ENCODE data around the gene CHAC1. TPM values are rescaled to one million over a fixed set of nuclear protein-coding genes. Genes with fewer than 3 reads are reported as not detected.

Gene CHAC1
- polyA plus RNA-seq, 2 of the 4 experiments (the other 2 are of a cell fraction) = 4.9 to 22.2 TPM

- H3K4me2 ChIP-seq = no peak overlapping the region
- no peaks in the 10 kb centered on the region for H3K4me1 ChIP-seq
- POLR2A ChIA-PET = no interaction called here
- no peak for FAIRE-seq
- CTCF ChIA-PET = interaction anchor here (1.7 kb wide), 1 partner anchor 76 kb away, joined by 4 read pairs; no protein-coding TSS in a partner anchor
- no peaks in the 10 kb centered on the region for H3K9me3 ChIP-seq
- no peak for DNase-seq (ENCODE audit: low read depth in 1 of 2, low spot score in 1 of 2)
- WGBS (ENCODE audit: missing lambda C conversion rate) = 97% methylated on average over 3 of the region's 3 CpGs
- no peak for ATAC-seq
- no peak overlapping the region for H3K27ac ChIP-seq
- H3K4me3 ChIP-seq = no peak overlapping the region
- TF ChIP-seq CTCF (IDR thresholded peaks at IDR 0.05) (no peak), FOXS1 (CRISPR knock-in tag; IDR thresholded peaks at IDR 0.05) (no peak), RNF2 (IDR thresholded peaks at IDR 0.05; ENCODE audit: borderline replicate concordance, low read depth) (no peak), KDM1A (IDR thresholded peaks at IDR 0.05; ENCODE audit: low read depth) (no peak), CHD2 (IDR thresholded peaks at IDR 0.05; ENCODE audit: low read length, partially characterized antibody) (no peak), HOXA7 (CRISPR knock-in tag; IDR thresholded peaks at IDR 0.05) (no peak), RFX5 (IDR thresholded peaks at IDR 0.05) (no peak), MAZ (IDR thresholded peaks at IDR 0.05; ENCODE audit: borderline replicate concordance, low read depth, low read length) (no peak), NR3C1 (IDR thresholded peaks at IDR 0.05) (no peak), SMC3 (IDR thresholded peaks at IDR 0.05) (no peak), ELK1 (IDR thresholded peaks at IDR 0.05; ENCODE audit: low read depth, low read length) (no peak), SREBF2 (IDR thresholded peaks at IDR 0.05) (no peak), PHF8 (IDR thresholded peaks at IDR 0.05; ENCODE audit: borderline replicate concordance, low read depth) (no peak)
- TF ChIP-seq, protein P1, sequence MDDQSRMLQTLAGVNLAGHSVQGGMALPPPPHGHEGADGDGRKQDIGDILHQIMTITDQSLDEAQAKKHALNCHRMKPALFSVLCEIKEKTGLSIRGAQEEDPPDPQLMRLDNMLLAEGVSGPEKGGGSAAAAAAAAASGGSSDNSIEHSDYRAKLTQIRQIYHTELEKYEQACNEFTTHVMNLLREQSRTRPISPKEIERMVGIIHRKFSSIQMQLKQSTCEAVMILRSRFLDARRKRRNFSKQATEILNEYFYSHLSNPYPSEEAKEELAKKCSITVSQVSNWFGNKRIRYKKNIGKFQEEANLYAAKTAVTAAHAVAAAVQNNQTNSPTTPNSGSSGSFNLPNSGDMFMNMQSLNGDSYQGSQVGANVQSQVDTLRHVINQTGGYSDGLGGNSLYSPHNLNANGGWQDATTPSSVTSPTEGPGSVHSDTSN (IDR thresholded peaks at IDR 0.05) = no peak
These were observed 38.1 kb downstream of the CHAC1 start for GRCh38 chr15:40991355-40991754.

- Histone ChIP-seq H3K4me2 (no peak overlapping the region), H3K9me3 (no peaks in the 10 kb centered on the region), H3K4me1 (0 out of 3 replicates have a peak, but pooled peaks cover 5% of the 10 kb centered on the region), H3K4me3 (no peak overlapping the region), H3K27ac (no peak overlapping the region)
- CTCF ChIA-PET = interaction anchor here (1.7 to 1.8 kb wide), 2 partner anchors 50 to 75 kb away, joined by 4 to 6 read pairs; no protein-coding TSS in a partner anchor
- 67% methylated on average over 1 of the region's 1 CpG for WGBS (ENCODE audit: missing lambda C conversion rate)
- no peak for DNase-seq (ENCODE audit: low read depth in 1 of 2, low spot score in 1 of 2)
- no peak for FAIRE-seq
- POLR2A ChIA-PET = no interaction called here
- no peak for ATAC-seq
- TF ChIP-seq PHF8 (IDR thresholded peaks at IDR 0.05; ENCODE audit: borderline replicate concordance, low read depth) (no peak), GATA3 (IDR thresholded peaks at IDR 0.05; ENCODE audit: borderline replicate concordance) (no peak), ZFP36 (IDR thresholded peaks at IDR 0.05; ENCODE audit: borderline replicate concordance, partially characterized antibody) (no peak), CHD2 (IDR thresholded peaks at IDR 0.05; ENCODE audit: low read length, partially characterized antibody) (no peak), RAD21 (conservative IDR thresholded peaks at IDR 0.05 in 1 of 2, IDR thresholded peaks at IDR 0.05 in 1 of 2) (no peak), MAFK (IDR thresholded peaks at IDR 0.05; ENCODE audit: partially characterized antibody) (no peak), NFE2L2 (conservative IDR thresholded peaks at IDR 0.05; ENCODE audit: low read length) (no peak)
- TF ChIP-seq, protein P2, sequence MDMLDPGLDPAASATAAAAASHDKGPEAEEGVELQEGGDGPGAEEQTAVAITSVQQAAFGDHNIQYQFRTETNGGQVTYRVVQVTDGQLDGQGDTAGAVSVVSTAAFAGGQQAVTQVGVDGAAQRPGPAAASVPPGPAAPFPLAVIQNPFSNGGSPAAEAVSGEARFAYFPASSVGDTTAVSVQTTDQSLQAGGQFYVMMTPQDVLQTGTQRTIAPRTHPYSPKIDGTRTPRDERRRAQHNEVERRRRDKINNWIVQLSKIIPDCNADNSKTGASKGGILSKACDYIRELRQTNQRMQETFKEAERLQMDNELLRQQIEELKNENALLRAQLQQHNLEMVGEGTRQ (IDR thresholded peaks at IDR 0.05) = no peak
These were observed 39.0 kb downstream of the CHAC1 start for GRCh38 chr15:40992241-40992741.
